SK-N-SH treated with all-trans-retinoic acid at 6 μM for 48 hours (cell line): ENCODE measurements around the gene SCGB1C2.

Source experiments
- PATZ1 ChIP-seq: fragments of 250-450 bp; sonication (Bioruptor Pico); IDR thresholded peaks from 2 replicates; pipeline ENCODE4 v1.8.0; 2020; ENCODE audit warnings: mild to moderate bottlenecking, moderate library complexity, borderline replicate concordance
- RARB ChIP-seq: fragments of 250-450 bp; sonication (Bioruptor Pico); IDR thresholded peaks from 2 replicates; pipeline ENCODE4 v1.8.0; 2021; ENCODE audit warnings: mild to moderate bottlenecking, moderate library complexity
- ZNF565 ChIP-seq: fragments of 450-650 bp; formaldehyde crosslinking; conservative IDR thresholded peaks from 2 replicates; pipeline ENCODE4 v1.5.0; 2020; ENCODE audit warnings: low read depth, mild to moderate bottlenecking, moderate library complexity
- ZNF8 ChIP-seq: fragments of 450-650 bp; formaldehyde crosslinking; IDR thresholded peaks from 2 replicates; pipeline ENCODE4 v1.5.0; 2020; ENCODE audit warnings: mild to moderate bottlenecking, moderate library complexity

DNA sequence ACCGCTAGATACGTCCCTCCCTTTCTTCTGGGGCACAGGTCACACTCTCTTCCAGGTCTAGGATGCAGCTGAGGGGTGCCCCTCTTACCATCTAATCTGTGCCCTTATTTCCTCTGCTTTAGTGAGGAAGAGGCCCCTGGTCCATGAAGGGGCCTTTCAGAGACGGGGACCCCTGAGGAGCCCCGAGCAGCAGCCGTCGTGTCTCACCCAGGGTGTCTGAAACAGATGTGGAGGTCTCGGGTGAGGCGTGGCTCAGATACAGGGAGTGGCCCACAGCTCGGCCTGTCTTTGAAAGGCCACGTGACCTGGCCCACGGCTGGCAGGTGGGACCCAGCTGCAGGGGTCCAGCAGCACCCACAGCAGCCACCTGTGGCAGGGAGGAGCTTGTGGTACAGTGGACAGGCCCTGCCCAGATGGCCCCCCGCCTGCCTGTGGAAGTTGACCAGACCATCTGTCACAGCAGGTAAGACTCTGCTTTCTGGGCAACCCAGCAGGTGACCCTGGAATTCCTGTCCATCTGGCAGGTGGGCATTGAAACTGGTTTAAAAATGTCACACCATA lies 15.6 kb downstream of the SCGB1C2 start:
- TF ChIP-seq PATZ1 (CRISPR knock-in tag) (no peak), RARB (CRISPR knock-in tag) (no peak), ZNF8 (no peak), ZNF565 (no peak)
